GM21360 (cell line): Measurements from ENCODE around the gene DGCR8.

ENCODE experiments used
- ATAC-seq: cut with Tn5 transposase; IDR thresholded peaks from one replicate; pipeline ENCODE4 v1.9.1; 2021; ENCODE audit warnings: mild to moderate bottlenecking, moderate library complexity; ENCODE audit not compliant: unreplicated experiment

The DGCR8 gene

DNA sequence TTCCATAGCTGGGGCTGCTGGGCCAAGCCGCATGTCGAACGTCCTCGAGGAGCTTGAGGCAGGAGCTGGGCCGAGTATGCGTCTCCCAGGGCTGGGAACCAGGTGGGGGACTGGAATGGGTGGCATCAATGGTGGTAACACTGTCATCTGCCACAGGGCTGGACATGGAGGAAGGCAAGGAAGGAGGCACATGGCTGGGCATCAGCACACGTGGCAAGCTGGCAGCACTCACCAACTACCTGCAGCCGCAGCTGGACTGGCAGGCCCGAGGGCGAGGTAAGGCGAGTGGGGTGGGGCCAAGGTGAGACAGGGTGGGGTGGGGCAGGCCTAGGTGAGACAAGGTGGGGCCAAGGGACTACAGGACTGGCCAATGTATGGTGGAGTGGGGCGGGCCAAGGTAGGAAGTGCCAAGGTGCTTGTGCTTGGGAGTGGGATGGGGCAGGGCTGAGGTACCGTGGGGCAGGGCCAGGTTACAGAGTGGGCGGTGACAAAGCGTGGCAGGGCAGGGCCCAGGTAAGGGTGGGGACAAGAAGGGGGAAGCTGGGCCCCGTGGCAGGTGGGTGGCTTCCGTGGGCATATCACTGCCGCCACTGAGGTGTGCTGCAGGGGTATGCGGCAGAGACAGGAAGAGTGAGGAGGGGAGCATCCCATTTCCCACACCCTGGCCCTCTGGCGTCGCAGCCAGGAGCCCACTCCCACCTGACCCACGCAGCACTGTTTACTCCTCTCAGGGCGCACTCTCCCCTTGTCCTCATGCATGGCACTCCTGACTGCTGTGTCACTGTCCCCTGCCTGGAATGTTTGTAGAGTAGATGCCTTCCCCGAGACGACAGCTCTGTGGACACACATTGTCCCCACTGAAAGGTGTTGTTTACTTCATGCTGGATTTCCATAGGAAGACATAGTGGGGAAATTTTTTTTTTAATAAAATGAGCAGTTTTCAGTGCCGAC is 27.5 kb upstream of the DGCR8 start:
- no peak for ATAC-seq

GRCh38 chr22:20053407-20054033 is 26.5 kb upstream of the DGCR8 start:
- ATAC-seq, result no peak

DNA sequence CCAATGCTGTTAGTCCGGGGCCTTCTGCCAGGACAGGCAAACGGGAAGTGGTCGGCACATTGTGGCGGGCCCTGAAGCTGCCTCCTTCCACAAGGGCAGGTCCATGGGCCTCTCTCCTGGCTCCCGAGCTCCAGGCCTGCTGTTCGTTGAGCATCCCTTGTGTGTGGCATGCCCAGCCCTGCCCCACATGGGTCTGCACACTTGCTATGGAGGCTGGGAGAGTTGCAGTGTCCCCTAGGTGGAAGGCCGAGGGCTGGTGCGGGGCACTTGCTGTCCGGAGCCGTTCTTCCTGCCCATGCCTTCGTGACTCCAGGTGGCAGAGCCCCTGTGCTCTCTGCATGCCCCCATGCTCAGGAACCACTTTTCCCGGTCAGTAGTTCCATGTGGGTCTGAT is 26.0 kb upstream of the DGCR8 start:
- no peak for ATAC-seq

- ATAC-seq, result no peak
Measured at GRCh38 chr22:20054485-20054884, 25.6 kb upstream of the DGCR8 start.

DNA sequence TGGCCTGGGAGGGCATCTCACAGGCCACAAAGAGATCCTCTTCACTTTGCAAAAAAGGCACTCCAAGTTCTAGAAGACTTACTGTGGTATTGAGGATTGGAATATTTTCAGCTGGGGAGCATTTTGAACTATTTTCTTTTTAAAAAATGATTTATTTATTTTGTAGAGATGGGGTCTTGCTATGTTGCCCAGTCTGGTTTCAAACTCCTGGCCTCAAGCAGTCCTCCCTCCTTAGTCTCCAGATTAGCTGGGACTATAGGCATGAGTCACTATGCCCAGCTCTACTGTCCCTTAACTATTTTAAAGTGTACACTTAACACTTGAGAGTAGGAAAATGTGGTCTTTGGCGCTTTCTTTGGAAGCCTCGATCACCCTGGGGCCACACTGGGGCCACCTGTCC is 24.9 kb upstream of the DGCR8 start:
- ATAC-seq, result no peak

DNA sequence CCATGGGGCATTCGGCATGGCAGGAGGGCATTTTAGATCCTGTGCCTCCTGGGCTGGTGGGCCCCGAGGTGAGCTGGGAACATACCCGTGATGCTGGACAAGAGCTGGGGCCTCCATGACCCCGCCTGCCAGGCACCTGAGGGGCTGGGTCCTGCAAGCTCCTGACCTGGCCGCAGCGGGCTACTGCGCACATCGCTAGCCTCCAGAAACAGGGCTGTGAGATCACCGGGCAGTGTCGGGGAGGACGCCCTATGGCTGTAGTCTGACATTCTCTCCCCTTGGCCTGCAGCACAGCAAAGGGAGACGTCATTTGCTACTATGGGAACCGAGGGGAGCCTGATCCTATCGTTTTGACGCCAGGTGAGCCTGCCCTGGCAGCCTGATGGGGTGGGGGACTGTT is 24.4 kb upstream of the DGCR8 start:
- no peak for ATAC-seq

- no peak for ATAC-seq
Measured at GRCh38 chr22:20056161-20056560, 23.9 kb upstream of the DGCR8 start.

DNA sequence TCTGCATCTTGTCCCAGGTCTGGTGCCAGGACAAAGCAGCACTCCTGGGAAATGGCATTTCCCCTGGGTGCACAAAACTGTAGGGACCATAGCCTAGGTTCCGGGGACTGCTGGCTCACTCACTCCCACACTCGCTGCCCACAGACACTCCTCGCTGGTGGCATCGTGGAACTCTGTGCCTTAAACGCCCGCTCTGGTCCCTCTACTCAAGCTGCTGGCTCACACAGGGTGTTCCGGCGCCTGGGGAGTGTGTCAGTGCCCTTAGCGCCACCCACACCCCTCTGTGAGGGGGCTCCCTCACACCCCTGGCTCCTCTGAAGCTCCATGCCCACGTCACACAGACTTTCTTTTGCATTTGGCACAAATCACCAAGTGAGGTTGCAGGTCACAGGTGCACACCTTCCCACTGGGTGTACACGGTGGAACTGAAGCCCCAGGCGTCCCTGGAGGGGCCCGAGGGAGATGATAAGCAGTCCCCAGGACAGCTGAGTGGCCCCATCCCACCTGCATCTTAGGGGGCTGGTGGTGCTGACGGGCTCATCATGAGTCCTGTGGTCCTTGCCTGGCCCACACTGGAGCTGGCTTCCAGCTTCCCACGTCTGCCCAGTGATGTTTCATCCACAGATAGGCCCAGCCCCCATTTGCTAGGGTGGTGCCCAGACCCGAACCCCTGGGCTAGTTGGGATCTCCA is 23.2 kb upstream of the DGCR8 start:
- no peak for ATAC-seq

GRCh38 chr22:20057596-20058268 is 22.3 kb upstream of the DGCR8 start:
- ATAC-seq, result no peak

DNA sequence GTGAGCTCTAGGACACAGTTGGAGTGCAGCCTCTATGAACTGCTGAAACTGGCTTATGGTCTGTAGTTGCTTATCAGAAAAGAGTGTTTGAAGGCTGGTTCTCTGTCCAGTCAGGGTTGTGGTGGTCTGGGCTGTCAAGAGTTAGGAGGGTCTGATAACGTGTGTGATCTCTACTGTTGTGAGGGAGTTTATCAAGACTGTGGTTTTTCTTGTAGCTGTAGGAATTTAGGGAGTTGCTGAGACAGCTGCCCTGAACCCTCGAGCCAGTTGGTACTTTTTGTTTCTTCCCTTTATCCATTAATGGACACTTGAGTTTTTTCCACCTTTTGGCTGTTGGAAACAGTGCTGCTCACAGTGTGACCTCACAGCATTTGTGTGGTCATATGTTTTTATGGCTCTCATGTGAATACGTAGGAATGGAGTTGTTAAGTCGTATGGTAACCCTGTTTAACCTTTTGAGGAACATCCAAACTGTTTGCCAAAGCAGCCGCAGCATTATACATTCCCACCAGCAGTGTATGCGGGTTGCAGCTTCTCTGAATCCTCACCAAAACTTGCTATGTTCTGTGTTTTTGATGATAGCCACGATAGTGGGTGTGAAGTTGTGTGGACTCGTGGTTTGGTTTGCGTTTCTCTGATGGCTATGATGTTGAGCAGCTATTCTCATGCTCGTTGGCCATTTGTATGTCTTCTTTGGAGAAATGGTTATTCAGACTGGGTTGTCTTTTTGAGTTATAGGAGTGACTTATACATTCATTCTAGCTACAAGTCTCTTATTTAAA is 20.9 kb upstream of the DGCR8 start:
- ATAC-seq, result no peak

DNA sequence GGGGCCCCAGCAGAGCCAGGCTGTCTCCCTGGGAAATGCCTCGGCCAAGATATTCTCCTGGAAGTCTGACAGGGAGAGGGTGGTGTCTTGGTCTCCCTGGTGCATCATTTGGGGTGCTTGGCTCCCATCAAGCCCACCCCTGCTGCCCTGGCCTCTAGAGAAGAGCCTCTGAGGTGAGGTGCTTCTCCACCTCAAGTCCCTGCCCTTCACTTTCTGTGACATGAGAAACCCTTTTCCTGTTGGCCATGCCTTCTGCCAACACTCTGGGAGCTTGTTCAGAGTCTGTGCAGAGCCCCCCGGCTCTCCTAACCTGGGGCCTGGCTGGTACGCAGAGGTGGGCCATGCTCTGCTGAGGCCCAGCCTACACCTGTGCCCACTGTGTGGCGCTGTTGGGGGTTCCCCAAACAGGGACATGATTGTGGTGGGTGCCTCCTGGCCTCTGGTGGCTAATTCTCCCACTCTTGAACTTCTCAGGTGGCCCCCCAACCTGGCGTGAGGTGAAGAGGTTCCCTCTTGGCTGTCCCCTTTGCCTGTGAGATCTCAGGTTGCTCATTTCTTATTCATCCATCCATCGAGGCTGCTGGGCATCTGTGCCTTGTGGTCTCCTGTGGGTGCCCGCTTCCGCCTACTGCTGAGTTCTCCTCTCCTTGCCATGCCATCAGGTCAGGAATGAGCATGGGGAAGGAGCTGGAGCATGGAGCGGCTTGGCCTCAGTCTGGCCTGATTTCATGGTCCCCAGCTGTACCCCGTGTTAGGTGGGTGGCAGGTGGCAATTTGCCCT is 19.2 kb upstream of the DGCR8 start:
- ATAC-seq, result no peak

DNA sequence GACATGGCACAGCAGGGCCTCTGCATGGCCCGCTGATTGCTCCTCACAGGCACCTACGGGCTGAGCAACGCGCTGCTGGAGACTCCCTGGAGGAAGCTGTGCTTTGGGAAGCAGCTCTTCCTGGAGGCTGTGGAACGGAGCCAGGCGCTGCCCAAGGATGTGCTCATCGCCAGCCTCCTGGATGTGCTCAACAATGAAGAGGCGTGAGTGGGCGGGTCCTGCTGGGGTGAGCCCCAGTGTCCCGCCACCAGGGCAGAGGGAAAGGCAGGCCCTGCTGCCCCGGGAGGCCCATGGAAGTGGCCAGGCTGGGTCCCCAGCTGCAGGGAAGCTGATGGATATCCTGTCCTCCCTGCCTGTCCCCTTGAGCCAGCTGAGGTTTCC is 18.6 kb upstream of the DGCR8 start:
- ATAC-seq, result no peak

DNA sequence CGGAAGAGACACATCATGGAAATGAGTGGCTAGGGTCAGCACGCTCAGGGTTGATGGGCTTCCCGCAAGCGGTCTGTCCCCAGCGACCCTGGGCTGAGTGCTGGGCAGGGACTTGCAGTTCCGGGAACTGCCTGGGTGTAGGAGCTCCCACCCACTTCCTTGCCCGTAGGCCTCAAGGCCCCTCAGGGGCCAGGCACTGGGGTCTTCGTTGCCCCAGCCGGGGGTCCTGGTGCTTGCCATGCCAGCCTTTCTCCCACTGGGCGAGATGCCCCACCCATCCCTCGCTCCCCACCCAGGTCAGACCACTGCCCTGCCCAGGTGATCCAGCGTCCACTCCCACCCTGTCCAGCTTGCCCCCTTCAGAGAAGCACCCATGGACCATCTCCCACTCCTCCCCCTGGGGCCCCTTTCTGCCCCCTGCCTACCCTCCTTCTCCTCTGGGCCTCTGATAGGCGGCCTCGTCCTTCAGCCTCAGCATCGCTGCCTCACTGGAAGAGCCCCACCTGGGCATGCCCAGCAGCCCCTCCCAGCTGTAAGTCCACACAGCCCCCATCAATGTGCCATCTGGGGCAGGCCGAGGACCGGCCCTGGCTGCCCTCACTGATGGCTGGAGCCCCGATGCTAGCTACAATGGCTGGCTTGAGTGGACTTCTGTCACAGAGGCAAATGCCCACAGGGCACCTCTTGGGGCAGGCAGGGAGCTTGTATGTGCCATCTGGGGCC is 17.8 kb upstream of the DGCR8 start:
- ATAC-seq, result no peak

GRCh38 chr22:20062766-20063083 is 17.3 kb upstream of the DGCR8 start:
- ATAC-seq, result no peak

DNA sequence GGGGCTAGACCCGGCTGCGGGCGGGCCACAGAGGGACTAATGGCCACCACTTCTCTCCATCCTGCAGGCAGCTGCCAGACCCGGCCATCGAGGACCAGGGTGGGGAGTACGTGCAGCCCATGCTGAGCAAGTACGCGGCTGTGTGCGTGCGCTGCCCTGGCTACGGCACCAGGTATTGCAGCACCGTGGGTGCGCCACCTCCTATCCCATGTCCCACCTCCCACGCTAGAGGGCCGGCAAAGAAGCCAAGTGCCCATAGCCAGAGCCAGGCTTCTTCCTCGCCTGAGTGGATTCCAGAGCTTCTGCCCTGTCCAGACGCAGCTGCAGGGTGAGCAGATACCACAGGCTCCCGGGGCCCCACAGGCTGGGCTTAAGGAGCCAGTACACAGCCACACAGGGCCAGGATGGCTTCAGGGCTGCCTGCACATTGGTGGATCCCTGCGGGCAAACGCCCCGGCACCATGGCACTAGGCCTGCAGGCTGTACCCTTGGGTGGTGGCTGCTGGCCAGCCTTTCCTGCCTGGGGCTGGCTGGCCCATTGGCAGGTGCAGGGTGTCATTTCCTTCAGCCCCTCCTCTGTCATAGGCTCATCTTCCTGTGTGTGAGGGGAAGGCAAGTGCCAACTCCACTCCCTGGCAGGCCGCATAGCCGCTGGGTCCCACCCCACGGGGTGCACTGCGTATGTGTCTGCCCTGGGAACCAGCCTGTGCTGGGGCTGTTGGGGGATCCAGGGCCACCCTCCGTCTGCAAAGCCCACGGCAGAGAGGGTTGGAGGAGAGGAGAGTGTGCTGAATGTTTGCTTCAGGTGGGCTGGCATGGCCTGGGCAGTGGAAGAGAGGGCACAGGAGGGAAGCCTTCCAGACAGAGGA is 16.5 kb upstream of the DGCR8 start:
- no peak for ATAC-seq

DNA sequence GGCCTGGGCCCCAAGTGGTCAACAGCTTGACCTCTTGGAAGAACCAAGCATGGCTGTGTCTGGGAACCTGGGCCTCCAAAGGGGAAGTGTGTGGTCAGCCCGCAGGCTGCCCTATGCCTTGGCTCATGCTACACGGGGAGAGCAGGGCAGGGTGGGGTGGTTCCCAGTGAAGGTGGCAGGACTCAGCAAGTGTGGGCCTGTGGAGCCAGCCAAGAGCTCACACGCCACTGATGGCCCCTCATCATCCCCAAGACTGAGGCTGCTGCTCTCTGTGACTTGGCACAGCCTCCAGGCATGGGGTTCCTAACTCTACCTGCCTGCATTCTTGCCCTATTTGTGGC is 15.9 kb upstream of the DGCR8 start:
- no peak for ATAC-seq

GRCh38 chr22:20064545-20065262 is 15.3 kb upstream of the DGCR8 start:
- ATAC-seq, result no peak
